Lower lobe of right lung (tissue), 2 donors: ENCODE measurements around the gene CDCA7L. TPM values are rescaled to one million over a fixed set of nuclear protein-coding genes. Genes with fewer than 3 reads are reported as not detected.
A peak's percentile ranks its signal among the peaks of the same experiment; 100 is the strongest.
"Not testable (repeated sequence)": the region's sequence is repeated elsewhere in the genome, so short reads cannot be mapped to it uniquely, and the experiment has no call there.

Source experiments
- ATAC-seq, 2 donors: fragments of 200-7000 bp; cut with Tn5 transposase; one replicate each; pipeline ENCODE4 v1.9.1; 2020 to 2022; ENCODE audit warnings: mild to moderate bottlenecking in 2 of 2, moderate library complexity in 2 of 2
- DNase-seq: peaks from one replicate; pipeline ENCODE4 v3.0.0-alpha.2; 2020
- H3K27ac ChIP-seq: fragments of 200-600 bp; one replicate; pipeline ENCODE4 v1.8.0; 2022
- H3K27me3 ChIP-seq: fragments of 200-600 bp; one replicate; pipeline ENCODE4 v1.8.0; 2022; ENCODE audit warnings: low read depth
- H3K36me3 ChIP-seq: fragments of 200-600 bp; one replicate; pipeline ENCODE4 v1.8.0; 2022; ENCODE audit warnings: mild to moderate bottlenecking
- H3K4me1 ChIP-seq: fragments of 200-600 bp; one replicate; pipeline ENCODE4 v1.8.0; 2022
- H3K4me3 ChIP-seq: fragments of 200-600 bp; one replicate; pipeline ENCODE4 v1.8.0; 2022; ENCODE audit warnings: mild to moderate bottlenecking
- H3K9me3 ChIP-seq: fragments of 200-600 bp; one replicate; pipeline ENCODE4 v1.8.0; 2022
- intact Hi-C: fragments of 100-400 bp; cut with DNase I; formaldehyde crosslinking; loops from one replicate; pipeline ENCODE4 v1.11.0; 2022
- total RNA-seq: library from RNA; stranded (reverse); fragmentation: NEBNext Ultra II Directional; extraction: Animal tissue kit (Norgen Biotek cat#: 25700); gene quantifications from one replicate; pipeline ENCODE4 v1.2.1, GENCODE V29; 2021
- TF ChIP-seq, protein P1 (sequence below): fragments of 200-600 bp; IDR thresholded peaks from one replicate; pipeline ENCODE4 v1.8.0; 2022; ENCODE audit warnings: antibody characterized with exemption, mild to moderate bottlenecking
- donor health status: DM: no; HTN: yes; CAD: no; lungs with severe emphysema.

The CDCA7L gene
- total RNA-seq, 1 donor from 2014 or later: 33.9 TPM

DNA sequence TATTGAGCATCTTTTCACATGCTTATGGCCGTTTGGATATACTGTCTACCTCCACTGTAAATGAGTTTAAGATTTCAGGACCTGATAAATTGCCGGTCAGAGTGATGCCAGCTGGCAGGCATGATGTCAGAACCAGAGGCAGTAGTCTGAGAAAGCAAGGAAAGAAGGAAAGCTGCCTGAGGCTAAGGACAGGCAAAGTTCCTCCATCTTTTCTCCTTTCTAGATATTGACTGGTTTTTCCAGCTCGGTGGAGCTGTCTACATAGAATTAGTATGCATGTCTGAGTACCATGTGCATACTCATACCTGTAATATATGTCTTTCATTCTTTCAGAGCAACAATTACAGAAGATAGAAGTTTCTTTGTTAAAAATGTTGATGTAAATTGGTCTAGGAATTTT lies 52.3 kb downstream of the CDCA7L start:
- Histone ChIP-seq H3K27ac (no peak overlapping the region), H3K9me3 (no peaks in the 10 kb centered on the region), H3K27me3 (no peaks in the 10 kb centered on the region), H3K4me1 (no peaks in the 10 kb centered on the region), H3K36me3 (no peaks in the 10 kb centered on the region), H3K4me3 (no peak overlapping the region)
- intact Hi-C loops: no loop called here
- DNase-seq (no peak), ATAC-seq (no peak)
- TF ChIP-seq, protein P1, sequence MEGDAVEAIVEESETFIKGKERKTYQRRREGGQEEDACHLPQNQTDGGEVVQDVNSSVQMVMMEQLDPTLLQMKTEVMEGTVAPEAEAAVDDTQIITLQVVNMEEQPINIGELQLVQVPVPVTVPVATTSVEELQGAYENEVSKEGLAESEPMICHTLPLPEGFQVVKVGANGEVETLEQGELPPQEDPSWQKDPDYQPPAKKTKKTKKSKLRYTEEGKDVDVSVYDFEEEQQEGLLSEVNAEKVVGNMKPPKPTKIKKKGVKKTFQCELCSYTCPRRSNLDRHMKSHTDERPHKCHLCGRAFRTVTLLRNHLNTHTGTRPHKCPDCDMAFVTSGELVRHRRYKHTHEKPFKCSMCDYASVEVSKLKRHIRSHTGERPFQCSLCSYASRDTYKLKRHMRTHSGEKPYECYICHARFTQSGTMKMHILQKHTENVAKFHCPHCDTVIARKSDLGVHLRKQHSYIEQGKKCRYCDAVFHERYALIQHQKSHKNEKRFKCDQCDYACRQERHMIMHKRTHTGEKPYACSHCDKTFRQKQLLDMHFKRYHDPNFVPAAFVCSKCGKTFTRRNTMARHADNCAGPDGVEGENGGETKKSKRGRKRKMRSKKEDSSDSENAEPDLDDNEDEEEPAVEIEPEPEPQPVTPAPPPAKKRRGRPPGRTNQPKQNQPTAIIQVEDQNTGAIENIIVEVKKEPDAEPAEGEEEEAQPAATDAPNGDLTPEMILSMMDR: no peak

DNA sequence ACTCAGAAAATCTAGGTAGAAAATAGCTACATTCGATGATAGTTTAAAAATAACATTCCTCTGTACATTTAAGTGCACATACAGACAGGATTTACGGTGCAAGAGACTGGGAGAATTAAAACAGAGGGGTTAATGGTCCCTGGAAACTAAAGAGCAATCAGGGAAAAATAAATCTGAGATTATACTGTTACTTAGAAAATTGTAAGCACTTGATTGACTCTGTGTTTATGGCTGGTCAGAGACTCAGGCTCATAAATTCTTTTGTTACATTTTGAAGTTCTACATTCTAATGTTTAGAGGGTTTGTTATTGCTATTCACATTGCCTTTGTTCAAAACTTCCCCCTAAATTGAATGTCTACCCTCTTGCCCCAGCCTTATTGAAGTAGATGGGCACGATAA lies 54.4 kb downstream of the CDCA7L start:
- TF ChIP-seq, protein P1: no peak
- DNase-seq (no peak), ATAC-seq (no peak)
- intact Hi-C loops: no loop called here
- Histone ChIP-seq H3K4me1 (no peaks in the 10 kb centered on the region), H3K27ac (no peak overlapping the region), H3K36me3 (no peaks in the 10 kb centered on the region), H3K4me3 (no peak overlapping the region), H3K9me3 (no peaks in the 10 kb centered on the region), H3K27me3 (no peaks in the 10 kb centered on the region)

DNA sequence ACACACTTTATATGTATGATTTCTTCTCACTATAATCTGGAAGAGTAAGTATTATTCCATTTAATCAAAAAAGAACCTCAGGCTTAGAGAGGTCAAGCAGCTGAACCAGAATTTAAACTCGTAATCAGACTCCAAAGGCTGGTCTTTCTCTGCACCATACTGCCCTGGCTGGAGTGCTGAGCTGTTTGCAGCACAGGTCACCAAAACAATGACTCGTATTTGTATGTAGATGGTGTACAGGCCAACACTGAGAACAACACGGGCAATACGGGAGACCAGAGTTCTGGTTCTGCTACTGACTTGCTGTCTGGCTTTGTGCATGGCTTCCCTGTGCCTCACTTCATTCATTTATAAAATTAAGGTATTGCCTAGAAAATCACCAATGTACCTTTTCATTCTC lies 57.9 kb downstream of the CDCA7L start:
- Histone ChIP-seq H3K4me1 (no peaks in the 10 kb centered on the region), H3K4me3 (no peak overlapping the region), H3K9me3 (no peaks in the 10 kb centered on the region), H3K36me3 (no peaks in the 10 kb centered on the region), H3K27ac (no peak overlapping the region), H3K27me3 (no peaks in the 10 kb centered on the region)
- ATAC-seq: peak in 1 of 2 donors; percentile 59
- intact Hi-C loops: no loop called here
- TF ChIP-seq, protein P1: no peak
- no peak for DNase-seq

DNA sequence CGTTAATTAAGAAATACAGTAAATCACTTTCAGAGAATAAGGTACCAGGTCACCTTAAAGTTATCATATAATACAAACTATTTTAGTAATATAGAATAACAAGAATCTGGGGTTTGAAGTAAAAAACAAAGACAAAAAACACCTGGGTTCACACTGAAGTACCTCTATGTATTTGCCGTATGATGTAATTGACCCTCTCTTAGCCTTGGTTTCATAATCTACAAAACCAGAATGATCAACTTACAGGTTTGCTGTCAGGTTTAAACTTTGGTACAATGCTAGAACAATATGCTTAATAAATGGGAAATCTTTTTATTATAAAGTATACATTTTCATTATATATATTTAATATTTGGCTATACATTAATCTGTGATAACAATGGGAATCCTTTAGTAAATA lies 58.3 kb downstream of the CDCA7L start:
- no peak for DNase-seq
- peak in 1 of 2 donors; percentile 77 for ATAC-seq
- no peaks in the 10 kb centered on the region for H3K9me3 ChIP-seq
- H3K36me3 ChIP-seq: no peaks in the 10 kb centered on the region
- intact Hi-C loops: no loop called here
- TF ChIP-seq, protein P1: no peak
- no peaks in the 10 kb centered on the region for H3K27me3 ChIP-seq
- H3K4me3 ChIP-seq: no peak overlapping the region
- H3K27ac ChIP-seq: no peak overlapping the region
- H3K4me1 ChIP-seq: no peaks in the 10 kb centered on the region

DNA sequence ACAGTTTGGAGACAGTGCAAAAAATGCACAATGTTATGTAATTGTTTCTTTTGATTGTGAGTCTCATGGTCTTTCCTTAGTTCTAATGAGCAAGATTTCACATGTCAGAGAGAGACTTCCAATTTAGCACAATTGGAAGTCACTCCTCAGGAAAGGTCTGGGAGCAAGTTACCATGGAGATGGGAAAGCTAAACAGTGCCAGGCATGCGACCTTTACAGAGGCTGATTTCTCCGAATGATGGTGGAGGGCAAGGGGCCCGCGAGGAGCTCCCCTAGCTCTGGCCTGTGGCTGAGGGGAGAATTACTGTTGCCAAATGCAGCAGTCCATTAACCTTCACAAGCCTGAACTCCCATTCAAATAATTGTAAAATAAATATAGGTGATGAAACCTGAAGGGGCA lies 59.3 kb downstream of the CDCA7L start:
- TF ChIP-seq, protein P1: no peak
- H3K36me3 ChIP-seq: no peaks in the 10 kb centered on the region
- H3K4me1 ChIP-seq: no peaks in the 10 kb centered on the region
- H3K9me3 ChIP-seq: no peaks in the 10 kb centered on the region
- no peak for ATAC-seq
- no peak overlapping the region for H3K4me3 ChIP-seq
- intact Hi-C loops: no loop called here
- H3K27me3 ChIP-seq: no peaks in the 10 kb centered on the region
- DNase-seq: no peak
- H3K27ac ChIP-seq: no peak overlapping the region

DNA sequence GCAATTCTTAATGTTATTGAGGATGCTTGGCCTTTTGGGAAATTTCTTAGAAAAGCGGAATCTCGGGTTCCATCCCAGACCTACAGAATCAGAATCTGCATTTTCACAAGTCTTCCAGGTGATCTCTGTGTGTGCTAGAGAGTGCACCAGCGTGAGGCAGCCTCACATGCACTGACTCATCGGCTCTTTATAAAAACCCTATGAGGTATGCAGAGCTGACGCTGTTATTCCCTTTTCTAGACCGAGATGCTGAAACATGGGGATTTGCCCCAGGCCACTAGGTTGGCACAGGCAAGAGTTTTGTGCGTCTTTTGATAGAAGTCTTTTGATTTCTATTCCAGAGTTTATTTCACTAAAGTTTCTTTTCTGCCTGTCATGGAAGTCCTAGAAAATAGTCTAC lies 61.2 kb downstream of the CDCA7L start:
- no peaks in the 10 kb centered on the region for H3K4me1 ChIP-seq
- DNase-seq (no peak), ATAC-seq (no peak)
- no peak overlapping the region for H3K27ac ChIP-seq
- no peaks in the 10 kb centered on the region for H3K36me3 ChIP-seq
- no peaks in the 10 kb centered on the region for H3K9me3 ChIP-seq
- no peaks in the 10 kb centered on the region for H3K27me3 ChIP-seq
- TF ChIP-seq, protein P1: no peak
- intact Hi-C loops: no loop called here
- H3K4me3 ChIP-seq: no peak overlapping the region

DNA sequence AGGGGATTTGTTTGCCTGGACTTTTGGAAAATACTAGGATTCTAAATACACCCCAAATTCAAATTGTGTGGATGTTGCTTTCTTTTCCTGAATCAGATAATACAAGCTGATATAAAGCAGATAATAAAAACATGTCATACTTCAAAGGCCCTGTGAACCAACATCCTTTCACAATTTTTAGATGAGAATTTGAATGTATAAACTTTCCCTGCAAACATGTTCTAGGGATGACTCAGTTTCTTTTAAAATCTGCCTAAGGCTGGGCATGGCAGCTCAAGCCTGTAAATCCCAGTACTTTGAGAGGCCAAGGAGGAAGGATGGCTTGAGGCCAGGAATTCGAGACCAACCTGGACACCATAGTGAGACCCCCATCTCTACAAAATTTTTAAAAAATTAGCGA lies 62.2 kb downstream of the CDCA7L start:
- intact Hi-C loops, H3K36me3 ChIP-seq, H3K27me3 ChIP-seq, H3K4me3 ChIP-seq, H3K9me3 ChIP-seq, ATAC-seq, H3K27ac ChIP-seq, DNase-seq, H3K4me1 ChIP-seq: not testable (repeated sequence)
